ENCODE data around the gene RPTN.

RPTN gene

GRCh38 chr1:152112101-152112884 lies 46.7 kb downstream of the RPTN start:
- peaks cover 24% of the 10 kb centered on the region for H3K27me3 ChIP-seq (replicated peaks; ENCODE audit: control insufficient read depth, insufficient read depth, low read length, poor library complexity, severe bottlenecking)
- H3K9me3 ChIP-seq (ENCODE audit: control insufficient read depth, low read length), result no peaks in the 10 kb centered on the region
- H3K4me3 ChIP-seq (ENCODE audit: insufficient read depth, low read depth, low read length, poor library complexity, severe bottlenecking), result peak overlapping the region; percentile 71
- DNase-seq, result no peak
- no peaks in the 10 kb centered on the region for H3K36me3 ChIP-seq (ENCODE audit: control insufficient read depth, insufficient read depth, low read length)
- peaks cover 30% of the 10 kb centered on the region for H3K4me1 ChIP-seq (ENCODE audit: control insufficient read depth, insufficient read depth, low read length, poor library complexity, severe bottlenecking)
- H3K27ac ChIP-seq (ENCODE audit: insufficient read depth, low read length, poor library complexity, severe bottlenecking), result no peak overlapping the region

- Histone ChIP-seq H3K27ac (ENCODE audit: insufficient read depth, low read length, poor library complexity, severe bottlenecking) (no peak overlapping the region), H3K27me3 (replicated peaks; ENCODE audit: control insufficient read depth, insufficient read depth, low read length, poor library complexity, severe bottlenecking) (peaks cover 31% of the 10 kb centered on the region), H3K4me3 (ENCODE audit: insufficient read depth, low read depth, low read length, poor library complexity, severe bottlenecking) (peak overlapping the region; percentile 71), H3K4me1 (ENCODE audit: control insufficient read depth, insufficient read depth, low read length, poor library complexity, severe bottlenecking) (peaks cover 30% of the 10 kb centered on the region), H3K36me3 (ENCODE audit: control insufficient read depth, insufficient read depth, low read length) (no peaks in the 10 kb centered on the region), H3K9me3 (ENCODE audit: control insufficient read depth, low read length) (no peaks in the 10 kb centered on the region)
- DNase-seq, result no peak
Measured at GRCh38 chr1:152111515-152111968, 47.5 kb downstream of the RPTN start.

GRCh38 chr1:152110860-152111514 lies 48.0 kb downstream of the RPTN start:
- H3K4me3 ChIP-seq (ENCODE audit: insufficient read depth, low read depth, low read length, poor library complexity, severe bottlenecking), result peak overlapping the region; percentile 71
- no peaks in the 10 kb centered on the region for H3K9me3 ChIP-seq (ENCODE audit: control insufficient read depth, low read length)
- no peak for DNase-seq
- no peak overlapping the region for H3K27ac ChIP-seq (ENCODE audit: insufficient read depth, low read length, poor library complexity, severe bottlenecking)
- no peaks in the 10 kb centered on the region for H3K36me3 ChIP-seq (ENCODE audit: control insufficient read depth, insufficient read depth, low read length)
- peaks cover 34% of the 10 kb centered on the region for H3K27me3 ChIP-seq (replicated peaks; ENCODE audit: control insufficient read depth, insufficient read depth, low read length, poor library complexity, severe bottlenecking)
- peaks cover 30% of the 10 kb centered on the region for H3K4me1 ChIP-seq (ENCODE audit: control insufficient read depth, insufficient read depth, low read length, poor library complexity, severe bottlenecking)

DNA sequence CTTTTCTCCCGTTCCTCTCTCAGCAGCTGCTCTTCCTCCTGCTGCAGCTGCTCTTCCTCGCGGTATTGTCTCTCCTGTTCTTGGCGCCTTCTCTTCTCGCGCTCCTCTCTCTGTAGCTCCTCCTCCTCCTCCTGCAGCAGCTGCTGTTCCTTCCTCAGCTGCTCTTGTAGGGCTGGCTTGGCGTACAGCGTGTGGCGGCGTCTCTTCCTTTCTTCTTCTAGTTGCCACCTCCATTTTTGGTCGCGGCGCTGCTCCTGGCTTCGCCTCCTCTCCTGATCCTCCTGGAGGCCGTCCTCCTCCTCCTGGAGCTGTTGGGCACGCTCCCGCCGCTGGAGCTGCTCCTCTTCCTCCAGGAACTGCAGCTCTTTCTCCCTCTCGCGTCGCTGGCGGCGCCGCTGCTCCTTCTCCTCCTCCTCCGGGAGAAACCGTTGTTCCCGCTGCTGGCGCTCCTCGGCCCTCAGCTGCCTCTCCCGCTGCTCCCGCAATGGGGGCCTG lies 48.6 kb downstream of the RPTN start:
- Histone ChIP-seq H3K36me3 (ENCODE audit: control insufficient read depth, insufficient read depth, low read length) (no peaks in the 10 kb centered on the region), H3K27ac (ENCODE audit: insufficient read depth, low read length, poor library complexity, severe bottlenecking) (no peak overlapping the region), H3K27me3 (replicated peaks; ENCODE audit: control insufficient read depth, insufficient read depth, low read length, poor library complexity, severe bottlenecking) (peaks cover 37% of the 10 kb centered on the region), H3K4me1 (ENCODE audit: control insufficient read depth, insufficient read depth, low read length, poor library complexity, severe bottlenecking) (peaks cover 30% of the 10 kb centered on the region), H3K4me3 (ENCODE audit: insufficient read depth, low read depth, low read length, poor library complexity, severe bottlenecking) (peak overlapping the region; percentile 71), H3K9me3 (ENCODE audit: control insufficient read depth, low read length) (no peaks in the 10 kb centered on the region)
- DNase-seq, result no peak

DNA sequence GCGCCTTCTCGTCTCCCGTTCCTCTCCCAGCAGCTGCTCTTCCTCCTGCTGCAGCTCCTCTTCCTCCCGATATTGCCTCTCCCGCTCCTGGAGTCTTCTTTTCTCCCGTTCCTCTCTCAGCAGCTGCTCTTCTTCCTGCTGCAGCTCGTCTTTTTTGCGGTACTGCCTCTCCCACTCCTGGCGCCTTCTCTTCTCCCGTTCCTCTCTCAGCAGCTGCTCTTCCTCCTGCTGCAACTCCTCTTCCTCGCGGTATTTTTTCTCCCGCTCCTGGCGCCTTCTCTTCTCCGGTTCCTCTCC lies 49.1 kb downstream of the RPTN start:
- Histone ChIP-seq H3K27me3 (replicated peaks; ENCODE audit: control insufficient read depth, insufficient read depth, low read length, poor library complexity, severe bottlenecking) (peaks cover 37% of the 10 kb centered on the region), H3K4me1 (ENCODE audit: control insufficient read depth, insufficient read depth, low read length, poor library complexity, severe bottlenecking) (peaks cover 30% of the 10 kb centered on the region), H3K36me3 (ENCODE audit: control insufficient read depth, insufficient read depth, low read length) (no peaks in the 10 kb centered on the region), H3K27ac (ENCODE audit: insufficient read depth, low read length, poor library complexity, severe bottlenecking) (no peak overlapping the region), H3K9me3 (ENCODE audit: control insufficient read depth, low read length) (no peaks in the 10 kb centered on the region), H3K4me3 (ENCODE audit: insufficient read depth, low read depth, low read length, poor library complexity, severe bottlenecking) (peak overlapping the region; percentile 71)
- DNase-seq, result no peak

DNA sequence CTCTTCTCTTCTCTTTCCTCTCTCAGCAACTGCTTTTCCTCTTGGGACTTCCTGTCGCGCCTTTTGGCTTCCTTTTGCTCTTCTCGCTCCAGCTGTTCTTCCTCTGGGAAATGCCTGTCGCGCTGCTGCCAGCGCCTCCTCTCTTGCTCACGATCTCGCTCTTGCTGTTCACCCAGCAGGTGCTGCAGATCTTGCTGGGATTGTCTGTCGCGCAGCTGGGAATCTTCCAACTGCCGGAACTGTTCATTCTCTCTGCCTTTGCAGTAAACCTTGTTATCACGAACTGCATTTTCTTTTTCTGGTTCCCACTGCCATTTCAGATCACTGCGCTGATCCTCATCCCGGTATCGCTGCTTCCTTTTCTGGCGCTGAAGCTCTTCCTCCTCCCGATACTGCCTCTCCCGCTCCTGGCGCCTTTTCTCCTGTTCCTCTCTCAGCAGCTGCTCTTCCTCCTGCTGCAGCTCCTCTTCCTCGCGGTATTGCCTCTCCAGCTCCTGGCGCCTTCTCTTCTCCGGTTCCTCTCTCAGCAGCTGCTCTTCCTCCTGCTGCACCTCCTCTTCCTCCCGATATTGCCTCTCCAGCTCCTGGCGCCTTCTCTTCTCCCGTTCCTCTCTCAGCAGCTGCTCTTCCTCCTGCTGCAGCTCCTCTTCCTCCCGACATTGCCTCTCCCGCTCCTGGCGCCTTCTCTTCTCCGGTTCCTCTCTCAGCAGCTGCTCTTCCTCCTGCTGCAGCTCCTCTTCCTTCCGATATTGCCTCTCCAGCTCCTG lies 49.6 kb downstream of the RPTN start:
- peak overlapping the region; percentile 71 for H3K4me3 ChIP-seq (ENCODE audit: insufficient read depth, low read depth, low read length, poor library complexity, severe bottlenecking)

GRCh38 chr1:152108882-152109222 lies 50.2 kb downstream of the RPTN start:
- Histone ChIP-seq H3K4me1 (ENCODE audit: control insufficient read depth, insufficient read depth, low read length, poor library complexity, severe bottlenecking) (peaks cover 30% of the 10 kb centered on the region), H3K36me3 (ENCODE audit: control insufficient read depth, insufficient read depth, low read length) (no peaks in the 10 kb centered on the region), H3K9me3 (ENCODE audit: control insufficient read depth, low read length) (no peaks in the 10 kb centered on the region), H3K4me3 (ENCODE audit: insufficient read depth, low read depth, low read length, poor library complexity, severe bottlenecking) (no peak overlapping the region), H3K27ac (ENCODE audit: insufficient read depth, low read length, poor library complexity, severe bottlenecking) (no peak overlapping the region), H3K27me3 (replicated peaks; ENCODE audit: control insufficient read depth, insufficient read depth, low read length, poor library complexity, severe bottlenecking) (peaks cover 37% of the 10 kb centered on the region)
- no peak for DNase-seq

More for the DNA sequence above, 49.6 kb downstream of the RPTN start:
- Histone ChIP-seq H3K9me3 (ENCODE audit: control insufficient read depth, low read length) (no peaks in the 10 kb centered on the region), H3K4me1 (ENCODE audit: control insufficient read depth, insufficient read depth, low read length, poor library complexity, severe bottlenecking) (peaks cover 30% of the 10 kb centered on the region), H3K27ac (ENCODE audit: insufficient read depth, low read length, poor library complexity, severe bottlenecking) (no peak overlapping the region), H3K27me3 (replicated peaks; ENCODE audit: control insufficient read depth, insufficient read depth, low read length, poor library complexity, severe bottlenecking) (peaks cover 37% of the 10 kb centered on the region), H3K36me3 (ENCODE audit: control insufficient read depth, insufficient read depth, low read length) (no peaks in the 10 kb centered on the region)
- no peak for DNase-seq

DNA sequence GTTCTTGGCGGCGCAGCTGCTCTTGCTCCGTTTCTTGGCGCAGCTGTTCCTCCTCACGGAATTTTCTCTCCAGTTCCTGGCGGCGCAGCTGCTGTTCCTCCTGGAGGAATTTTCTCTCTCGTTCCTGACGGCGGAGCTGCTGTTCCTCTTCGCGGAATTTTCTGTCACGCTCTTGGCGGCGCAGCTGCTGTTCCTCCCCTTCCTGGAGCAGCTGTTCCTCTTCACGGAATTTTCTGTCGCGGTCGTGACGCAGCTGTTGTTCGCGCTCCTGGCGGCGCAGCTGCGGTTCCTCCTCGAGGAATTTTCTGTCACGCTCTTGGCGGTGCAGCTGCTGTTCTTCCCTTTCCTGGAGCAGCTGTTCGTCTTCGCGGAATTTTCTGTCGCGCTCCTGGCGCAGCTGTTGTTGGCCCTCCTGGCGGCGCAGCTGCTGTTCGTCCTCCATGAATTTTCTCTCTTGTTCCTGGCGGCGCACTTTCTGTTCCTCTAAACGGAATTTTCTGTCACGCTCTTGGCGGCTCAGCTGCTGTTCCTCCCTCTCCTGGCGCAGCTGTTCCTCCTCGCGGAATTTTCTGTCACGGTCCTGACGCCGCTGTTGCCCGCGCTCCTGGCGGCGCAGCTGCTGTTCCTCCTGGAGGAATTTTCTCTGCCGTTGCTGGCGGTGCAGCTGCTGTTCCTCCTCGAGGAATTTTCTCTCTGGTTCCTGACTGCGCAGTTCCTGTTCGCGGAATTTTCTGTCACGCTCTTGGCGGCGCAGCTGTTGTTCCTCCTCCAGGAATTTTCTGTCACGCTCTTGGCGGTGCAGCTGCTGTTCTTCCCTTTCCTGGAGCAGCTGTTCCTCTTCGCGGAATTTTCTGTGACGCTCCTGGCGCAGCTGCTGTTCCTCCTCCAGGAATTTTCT lies 50.8 kb downstream of the RPTN start:
- DNase-seq, result no peak

More for the DNA sequence above, 50.8 kb downstream of the RPTN start:
- Histone ChIP-seq H3K9me3 (ENCODE audit: control insufficient read depth, low read length) (no peaks in the 10 kb centered on the region), H3K36me3 (ENCODE audit: control insufficient read depth, insufficient read depth, low read length) (no peaks in the 10 kb centered on the region), H3K4me3 (ENCODE audit: insufficient read depth, low read depth, low read length, poor library complexity, severe bottlenecking) (no peak overlapping the region), H3K27me3 (replicated peaks; ENCODE audit: control insufficient read depth, insufficient read depth, low read length, poor library complexity, severe bottlenecking) (peaks cover 37% of the 10 kb centered on the region), H3K4me1 (ENCODE audit: control insufficient read depth, insufficient read depth, low read length, poor library complexity, severe bottlenecking) (peaks cover 30% of the 10 kb centered on the region), H3K27ac (ENCODE audit: insufficient read depth, low read length, poor library complexity, severe bottlenecking) (no peak overlapping the region)

All from effector memory CD4-positive, alpha-beta T cell (primary cell).